OCI-LY3 (cell line): Measurements from ENCODE around the gene MTUS2.

Source experiments
- H2AFZ ChIP-seq: fragments of 200-600, 300-600 bp; shearing (Covaris generic); 2 replicates; pipeline ENCODE4 v1.6.0; 2014; ENCODE audit warnings: antibody characterized with exemption, low read depth, low read length
- H3K27ac ChIP-seq: fragments of 200-600, 300-600 bp; sonication (generic); 2 replicates; pipeline ENCODE4 v1.5.1; 2014; ENCODE audit warnings: mild to moderate bottlenecking, low read length, moderate library complexity, mixed read lengths
- H3K27me3 ChIP-seq: fragments of 200-600, 300-600 bp; sonication (generic); 2 replicates; pipeline ENCODE4 v1.6.1; 2014; ENCODE audit warnings: low read depth, low read length, mixed read lengths
- H3K36me3 ChIP-seq: fragments of 200-600, 300-600 bp; sonication (generic); replicated peaks from 2 replicates; pipeline ENCODE3; 2014; ENCODE audit warnings: low read depth, low read length, mixed read lengths
- H3K4me1 ChIP-seq: fragments of 300-600, 200-600 bp; sonication (generic); 2 replicates; pipeline ENCODE4 v1.6.1; 2014; ENCODE audit warnings: low read length, mixed read lengths
- H3K4me2 ChIP-seq: fragments of 200-600, 300-600 bp; sonication (generic); 2 replicates; pipeline ENCODE4 v1.6.1; 2014; ENCODE audit warnings: low read length, mixed read lengths
- H3K4me3 ChIP-seq: fragments of 300-600, 200-600 bp; sonication (generic); 2 replicates; pipeline ENCODE4 v1.5.1; 2014; ENCODE audit warnings: antibody characterized with exemption, mild to moderate bottlenecking, low read length, moderate library complexity
- H3K79me2 ChIP-seq: fragments of 300-600, 200-600 bp; shearing (Covaris generic); 2 replicates; pipeline ENCODE4 v1.6.1; 2014; ENCODE audit warnings: mild to moderate bottlenecking, low read length, mixed read lengths
- H3K9ac ChIP-seq: fragments of 300-600, 200-600 bp; shearing (Covaris generic); 2 replicates; pipeline ENCODE4 v1.6.0; 2014; ENCODE audit warnings: mild to moderate bottlenecking, low read length, moderate library complexity
- H3K9me3 ChIP-seq: fragments of 200-600, 300-600 bp; shearing (Covaris generic); 2 replicates; pipeline ENCODE4 v1.6.1; 2014; ENCODE audit warnings: low read length, mixed read lengths; ENCODE audit not compliant: insufficient read depth
- H4K20me1 ChIP-seq: fragments of 200-600, 300-600 bp; sonication (generic); 2 replicates; pipeline ENCODE4 v1.6.1; 2016; ENCODE audit warnings: low read length, mixed read lengths; ENCODE audit not compliant: insufficient read depth
- CTCF ChIP-seq: fragments of 200-600, 300-600 bp; sonication (generic); IDR thresholded peaks from 2 replicates; pipeline ENCODE4 v1.5.1; 2014; ENCODE audit warnings: antibody characterized with exemption, low read length, low read depth
- EZH2phosphoT487 ChIP-seq: fragments of 200-600 bp; shearing (Covaris generic); IDR thresholded peaks from 2 replicates; pipeline ENCODE4 v1.6.1; 2018; ENCODE audit warnings: antibody characterized with exemption, mixed run types, low read depth

MTUS2 gene

GRCh38 chr13:28820099-28821051, at the start of gene MTUS2:
TSS of gene MTUS2 (plus strand) at chr13:28820339.
- H3K9me3 ChIP-seq = peaks cover 15% of the 10 kb centered on the region
- no peaks in the 10 kb centered on the region for H3K27me3 ChIP-seq
- H3K4me3 ChIP-seq = no peak within 1 kb of the TSS
- H2AFZ ChIP-seq = no peak within 1 kb of the TSS
- H3K4me1 ChIP-seq = no peaks in the 10 kb centered on the region
- H3K4me2 ChIP-seq = no peak within 1 kb of the TSS
- H4K20me1 ChIP-seq = no peaks in the 10 kb centered on the region
- TF ChIP-seq CTCF (no peak), EZH2phosphoT487 (no peak)
- H3K79me2 ChIP-seq = no peaks in the 10 kb centered on the region
- H3K36me3 ChIP-seq = peaks cover 3% of the 10 kb centered on the region
- no peak within 1 kb of the TSS for H3K27ac ChIP-seq
- no peak within 1 kb of the TSS for H3K9ac ChIP-seq

GRCh38 chr13:28778308-28779215, 41.6 kb upstream of the MTUS2 start:
- no peaks in the 10 kb centered on the region for H3K27me3 ChIP-seq
- no peaks in the 10 kb centered on the region for H4K20me1 ChIP-seq
- no peak overlapping the region for H3K4me3 ChIP-seq
- no peaks in the 10 kb centered on the region for H3K79me2 ChIP-seq
- H3K9me3 ChIP-seq = 0 out of 2 replicates have a peak, but pooled peaks cover 3% of the 10 kb centered on the region
- no peaks in the 10 kb centered on the region for H3K36me3 ChIP-seq
- H3K27ac ChIP-seq = no peak overlapping the region
- no peak overlapping the region for H3K4me2 ChIP-seq
- no peaks in the 10 kb centered on the region for H3K4me1 ChIP-seq
- TF ChIP-seq CTCF = no peak
- no peak for TF ChIP-seq EZH2phosphoT487
- no peak overlapping the region for H2AFZ ChIP-seq
- H3K9ac ChIP-seq = no peak overlapping the region

- no peak overlapping the region for H3K9ac ChIP-seq
Observed at GRCh38 chr13:28792992-28793391, 27.1 kb upstream of the MTUS2 start.

More at GRCh38 chr13:28792992-28793391, 27.1 kb upstream of the MTUS2 start:
- no peaks in the 10 kb centered on the region for H3K27me3 ChIP-seq
- TF ChIP-seq EZH2phosphoT487 (no peak), CTCF (no peak)
- H3K36me3 ChIP-seq = no peaks in the 10 kb centered on the region
- no peaks in the 10 kb centered on the region for H3K9me3 ChIP-seq
- H3K4me1 ChIP-seq = peaks cover 5% of the 10 kb centered on the region
- no peak overlapping the region for H2AFZ ChIP-seq
- no peaks in the 10 kb centered on the region for H4K20me1 ChIP-seq
- no peaks in the 10 kb centered on the region for H3K79me2 ChIP-seq
- no peak overlapping the region for H3K4me3 ChIP-seq
- H3K4me2 ChIP-seq = no peak overlapping the region
- no peak overlapping the region for H3K27ac ChIP-seq
